ENCODE results near the gene OR52N2. TPM values are rescaled to one million over a fixed set of nuclear protein-coding genes. Genes with fewer than 3 reads are reported as not detected.

OR52N2 gene
- total RNA-seq, 2 donors from 2014 or later = not detected

- no peaks in the 10 kb centered on the region for H3K36me3 ChIP-seq
- DNase-seq (ENCODE audit: low spot score) = no peak
- H3K9me3 ChIP-seq = no peaks in the 10 kb centered on the region
- intact Hi-C loops (cut with DNase I) = no loop called here
- no peak overlapping the region for H3K4me3 ChIP-seq
- TF ChIP-seq CTCF (IDR thresholded peaks at IDR 0.05) (no peak), POLR2AphosphoS5 (IDR thresholded peaks at IDR 0.05) (no peak), POLR2A (IDR thresholded peaks at IDR 0.05) (no peak)
- H3K4me1 ChIP-seq (replicated peaks) = no peaks in the 10 kb centered on the region
- 68% methylated on average over 4 of the region's 4 CpGs for WGBS
- no peak overlapping the region for H3K27ac ChIP-seq
- H3K27me3 ChIP-seq (replicated peaks; ENCODE audit: insufficient read depth) = no peaks in the 10 kb centered on the region
These were observed 6.8 kb downstream of the OR52N2 start for GRCh38 chr11:5815534-5815933.

- H3K4me3 ChIP-seq = no peak overlapping the region
- no peaks in the 10 kb centered on the region for H3K27me3 ChIP-seq (replicated peaks; ENCODE audit: insufficient read depth)
- no peaks in the 10 kb centered on the region for H3K9me3 ChIP-seq
- 32% methylated on average over 1 of the region's 1 CpG for WGBS
- no peak for DNase-seq (ENCODE audit: low spot score)
- TF ChIP-seq CTCF (IDR thresholded peaks at IDR 0.05) = no peak
- no peak for TF ChIP-seq POLR2AphosphoS5 (IDR thresholded peaks at IDR 0.05)
- TF ChIP-seq POLR2A (IDR thresholded peaks at IDR 0.05) = no peak
- H3K36me3 ChIP-seq = no peaks in the 10 kb centered on the region
- no peaks in the 10 kb centered on the region for H3K4me1 ChIP-seq (replicated peaks)
- intact Hi-C loops (cut with DNase I) = no loop called here
- no peak overlapping the region for H3K27ac ChIP-seq
These were observed 9.6 kb downstream of the OR52N2 start for GRCh38 chr11:5818245-5818886.

- WGBS = 77% methylated on average over 6 of the region's 6 CpGs
- TF ChIP-seq CTCF (IDR thresholded peaks at IDR 0.05) (no peak), POLR2AphosphoS5 (IDR thresholded peaks at IDR 0.05) (no peak), POLR2A (IDR thresholded peaks at IDR 0.05) (no peak)
- DNase-seq (ENCODE audit: low spot score) = no peak
These were observed 22.6 kb downstream of the OR52N2 start for GRCh38 chr11:5831196-5831829.

GRCh38 chr11:5833446-5833845, 24.7 kb downstream of the OR52N2 start:
- Histone ChIP-seq H3K36me3 (no peaks in the 10 kb centered on the region), H3K4me3 (no peak overlapping the region), H3K9me3 (no peaks in the 10 kb centered on the region), H3K27me3 (replicated peaks; ENCODE audit: insufficient read depth) (no peaks in the 10 kb centered on the region), H3K27ac (no peak overlapping the region), H3K4me1 (replicated peaks) (no peaks in the 10 kb centered on the region)
- no peak for TF ChIP-seq CTCF (IDR thresholded peaks at IDR 0.05)
- TF ChIP-seq POLR2AphosphoS5 (IDR thresholded peaks at IDR 0.05) = no peak
- TF ChIP-seq POLR2A (IDR thresholded peaks at IDR 0.05) = no peak
- no peak for DNase-seq (ENCODE audit: low spot score)
- 37% methylated on average over 2 of the region's 2 CpGs for WGBS
- intact Hi-C loops (cut with DNase I) = no loop called here

More at GRCh38 chr11:5831196-5831829, 22.6 kb downstream of the OR52N2 start:
- intact Hi-C loops (cut with DNase I) = no loop called here
- no peak overlapping the region for H3K27ac ChIP-seq
- no peaks in the 10 kb centered on the region for H3K36me3 ChIP-seq
- no peaks in the 10 kb centered on the region for H3K27me3 ChIP-seq (replicated peaks; ENCODE audit: insufficient read depth)
- no peak overlapping the region for H3K4me3 ChIP-seq
- H3K4me1 ChIP-seq (replicated peaks) = no peaks in the 10 kb centered on the region
- H3K9me3 ChIP-seq = no peaks in the 10 kb centered on the region

GRCh38 chr11:5837695-5838094, 29.0 kb downstream of the OR52N2 start:
- H3K9me3 ChIP-seq = no peaks in the 10 kb centered on the region
- no peak overlapping the region for H3K4me3 ChIP-seq
- no peak for DNase-seq (ENCODE audit: low spot score)
- H3K27ac ChIP-seq = no peak overlapping the region
- intact Hi-C loops (cut with DNase I) = no loop called here
- no peaks in the 10 kb centered on the region for H3K27me3 ChIP-seq (replicated peaks; ENCODE audit: insufficient read depth)
- WGBS = 89% methylated on average over 2 of the region's 2 CpGs
- no peaks in the 10 kb centered on the region for H3K4me1 ChIP-seq (replicated peaks)
- TF ChIP-seq POLR2A (IDR thresholded peaks at IDR 0.05) = no peak
- TF ChIP-seq CTCF (IDR thresholded peaks at IDR 0.05) = no peak
- TF ChIP-seq POLR2AphosphoS5 (IDR thresholded peaks at IDR 0.05) = no peak
- H3K36me3 ChIP-seq = no peaks in the 10 kb centered on the region
